Measurements from ENCODE around the gene MVB12B.
A peak's percentile ranks its signal among the peaks of the same experiment; 100 is the strongest.

MVB12B gene

GRCh38 chr9:126456441-126457174, 130.0 kb downstream of the MVB12B start:
- no peak for DNase-seq

- DNase-seq, result no peak
Observed at GRCh38 chr9:126457175-126457547, 130.5 kb downstream of the MVB12B start.

- no peak for DNase-seq
Observed at GRCh38 chr9:126457890-126458289, 131.3 kb downstream of the MVB12B start.

- no peak for DNase-seq
Observed at GRCh38 chr9:126459126-126459525, 132.5 kb downstream of the MVB12B start.

GRCh38 chr9:126459546-126459945, 132.9 kb downstream of the MVB12B start:
- DNase-seq, result no peak

GRCh38 chr9:126459965-126460843, 133.6 kb downstream of the MVB12B start:
- no peak for DNase-seq

GRCh38 chr9:126461029-126461428, 134.4 kb downstream of the MVB12B start:
- no peak for DNase-seq

GRCh38 chr9:126461608-126462007, 135.0 kb downstream of the MVB12B start:
- DNase-seq, result no peak

- no peak for DNase-seq
Observed at GRCh38 chr9:126462617-126463016, 136.0 kb downstream of the MVB12B start.

GRCh38 chr9:126463426-126463825, 136.8 kb downstream of the MVB12B start:
- no peak for DNase-seq

GRCh38 chr9:126464694-126465441, 138.2 kb downstream of the MVB12B start:
- DNase-seq, result no peak

- no peak for DNase-seq
Observed at GRCh38 chr9:126465977-126466376, 139.3 kb downstream of the MVB12B start.

- DNase-seq, result peak in 1 of 3 donors; percentile 32
Observed at GRCh38 chr9:126468141-126468825, 141.7 kb downstream of the MVB12B start.

GRCh38 chr9:126470241-126470993, 143.8 kb downstream of the MVB12B start:
- DNase-seq, result peak in 2 of 3 donors; percentile 21 to 35

- DNase-seq, result peak; percentile 92 to 97 (median 95)
Observed at GRCh38 chr9:126471084-126471624, 144.5 kb downstream of the MVB12B start.

GRCh38 chr9:126472198-126472947, 145.7 kb downstream of the MVB12B start:
- DNase-seq, result peak in 1 of 3 donors; percentile 15

GRCh38 chr9:126472948-126473298, 146.3 kb downstream of the MVB12B start:
- DNase-seq, result no peak

- no peak for DNase-seq
Observed at GRCh38 chr9:126474206-126474765, 147.7 kb downstream of the MVB12B start.

- DNase-seq, result peak in 1 of 3 donors; percentile 28
Observed at GRCh38 chr9:126474786-126475485, 148.3 kb downstream of the MVB12B start.
